ENCODE data around the gene NIPAL3.

The NIPAL3 gene

GRCh38 chr1:24411963-24412362 is 3.6 kb upstream of the NIPAL3 start:
- peaks cover 30 to 35% of the 10 kb centered on the region in 2 donors for H3K4me1 ChIP-seq (ENCODE audit: control insufficient read depth in 2 of 2, insufficient read depth in 2 of 2, low read length in 2 of 2)
- H3K27ac ChIP-seq (ENCODE audit: low read depth in 2 of 2, low read length in 2 of 2) = peak overlapping the region; percentile 68 to 75
- H3K27me3 ChIP-seq (ENCODE audit: control insufficient read depth in 2 of 2, insufficient read depth in 2 of 2, low read length in 2 of 2) = no peaks in the 10 kb centered on the region

GRCh38 chr1:24412408-24412807 is 3.2 kb upstream of the NIPAL3 start:
- H3K4me1 ChIP-seq (ENCODE audit: control insufficient read depth in 2 of 2, insufficient read depth in 2 of 2, low read length in 2 of 2) = peaks cover 34 to 40% of the 10 kb centered on the region in 2 donors
- H3K4me3 ChIP-seq (ENCODE audit: low read length in 2 of 2) = peak overlapping the region; percentile 81 to 86
- H3K27me3 ChIP-seq (ENCODE audit: control insufficient read depth in 2 of 2, insufficient read depth in 2 of 2, low read length in 2 of 2) = no peaks in the 10 kb centered on the region
- no peaks in the 10 kb centered on the region for H3K36me3 ChIP-seq (ENCODE audit: control insufficient read depth in 2 of 2, insufficient read depth in 2 of 2, low read length in 2 of 2)
- no peaks in the 10 kb centered on the region for H3K9me3 ChIP-seq (ENCODE audit: control insufficient read depth in 2 of 2, low read length in 2 of 2)
- H3K9ac ChIP-seq (ENCODE audit: low read depth in 1 of 2, low read length in 2 of 2) = no peak overlapping the region
- H3K27ac ChIP-seq (ENCODE audit: low read depth in 2 of 2, low read length in 2 of 2) = peak overlapping the region; percentile 81 to 86

More at GRCh38 chr1:24411963-24412362, 3.6 kb upstream of the NIPAL3 start:
- no peaks in the 10 kb centered on the region for H3K36me3 ChIP-seq (ENCODE audit: control insufficient read depth in 2 of 2, insufficient read depth in 2 of 2, low read length in 2 of 2)
- H3K4me3 ChIP-seq (ENCODE audit: low read length in 2 of 2) = peak overlapping the region in 1 of 2 donors; percentile 17
- H3K9me3 ChIP-seq (ENCODE audit: control insufficient read depth in 2 of 2, low read length in 2 of 2) = no peaks in the 10 kb centered on the region
- H3K9ac ChIP-seq (ENCODE audit: low read depth in 1 of 2, low read length in 2 of 2) = no peak overlapping the region

- H3K9me3 ChIP-seq (ENCODE audit: control insufficient read depth in 2 of 2, low read length in 2 of 2) = no peaks in the 10 kb centered on the region
- no peaks in the 10 kb centered on the region for H3K27me3 ChIP-seq (ENCODE audit: control insufficient read depth in 2 of 2, insufficient read depth in 2 of 2, low read length in 2 of 2)
- H3K27ac ChIP-seq (ENCODE audit: low read depth in 2 of 2, low read length in 2 of 2) = peak within 1 kb of the TSS; percentile 81 to 86
- peak within 1 kb of the TSS; percentile 81 to 86 for H3K4me3 ChIP-seq (ENCODE audit: low read length in 2 of 2)
- peak within 1 kb of the TSS; percentile 85 to 87 for H3K9ac ChIP-seq (ENCODE audit: low read depth in 1 of 2, low read length in 2 of 2)
- H3K4me1 ChIP-seq (ENCODE audit: control insufficient read depth in 2 of 2, insufficient read depth in 2 of 2, low read length in 2 of 2) = peaks cover 36 to 49% of the 10 kb centered on the region in 2 donors
- no peaks in the 10 kb centered on the region for H3K36me3 ChIP-seq (ENCODE audit: control insufficient read depth in 2 of 2, insufficient read depth in 2 of 2, low read length in 2 of 2)
Measured at GRCh38 chr1:24413350-24414163, 2.0 kb upstream of the NIPAL3 start, which contains the start of gene STPG1. Gene STPG1 (minus strand): TSS chr1:24413782. CDS start chr1:24401388, 12,394 bp downstream.

GRCh38 chr1:24414775-24415333 is 748 bp upstream of the NIPAL3 start:
- Histone ChIP-seq H3K9ac (ENCODE audit: low read depth in 1 of 2, low read length in 2 of 2) (peak overlapping the region; percentile 60 to 67), H3K27ac (ENCODE audit: low read depth in 2 of 2, low read length in 2 of 2) (peak overlapping the region; percentile 79 to 86)

GRCh38 chr1:24415910-24416665 is 486 bp downstream of the NIPAL3 start:
- Histone ChIP-seq H3K27ac (ENCODE audit: low read depth in 2 of 2, low read length in 2 of 2) (peak overlapping the region; percentile 71 to 81), H3K9me3 (ENCODE audit: control insufficient read depth in 2 of 2, low read length in 2 of 2) (no peaks in the 10 kb centered on the region), H3K4me3 (ENCODE audit: low read length in 2 of 2) (peak overlapping the region; percentile 92 to 98)

More at GRCh38 chr1:24414775-24415333, 748 bp upstream of the NIPAL3 start:
- no peaks in the 10 kb centered on the region for H3K9me3 ChIP-seq (ENCODE audit: control insufficient read depth in 2 of 2, low read length in 2 of 2)
- peak overlapping the region; percentile 92 to 98 for H3K4me3 ChIP-seq (ENCODE audit: low read length in 2 of 2)
- H3K36me3 ChIP-seq (ENCODE audit: control insufficient read depth in 2 of 2, insufficient read depth in 2 of 2, low read length in 2 of 2) = peaks cover 0 to 7% of the 10 kb centered on the region in 2 donors
- H3K27me3 ChIP-seq (ENCODE audit: control insufficient read depth in 2 of 2, insufficient read depth in 2 of 2, low read length in 2 of 2) = no peaks in the 10 kb centered on the region
- H3K4me1 ChIP-seq (ENCODE audit: control insufficient read depth in 2 of 2, insufficient read depth in 2 of 2, low read length in 2 of 2) = peaks cover 40 to 55% of the 10 kb centered on the region in 2 donors

GRCh38 chr1:24416666-24417391 is 1.2 kb downstream of the NIPAL3 start:
- Histone ChIP-seq H3K4me3 (ENCODE audit: low read length in 2 of 2) (peak overlapping the region; percentile 92 to 98), H3K36me3 (ENCODE audit: control insufficient read depth in 2 of 2, insufficient read depth in 2 of 2, low read length in 2 of 2) (peaks cover 5 to 14% of the 10 kb centered on the region in 2 donors), H3K9ac (ENCODE audit: low read depth in 1 of 2, low read length in 2 of 2) (peak overlapping the region; percentile 79 to 90), H3K27me3 (ENCODE audit: control insufficient read depth in 2 of 2, insufficient read depth in 2 of 2, low read length in 2 of 2) (no peaks in the 10 kb centered on the region), H3K9me3 (ENCODE audit: control insufficient read depth in 2 of 2, low read length in 2 of 2) (no peaks in the 10 kb centered on the region), H3K27ac (ENCODE audit: low read depth in 2 of 2, low read length in 2 of 2) (peak overlapping the region; percentile 71 to 81), H3K4me1 (ENCODE audit: control insufficient read depth in 2 of 2, insufficient read depth in 2 of 2, low read length in 2 of 2) (peaks cover 35 to 50% of the 10 kb centered on the region in 2 donors)

More at GRCh38 chr1:24415910-24416665, 486 bp downstream of the NIPAL3 start:
- H3K36me3 ChIP-seq (ENCODE audit: control insufficient read depth in 2 of 2, insufficient read depth in 2 of 2, low read length in 2 of 2) = peaks cover 0 to 7% of the 10 kb centered on the region in 2 donors
- peak overlapping the region; percentile 79 to 90 for H3K9ac ChIP-seq (ENCODE audit: low read depth in 1 of 2, low read length in 2 of 2)
- peaks cover 40 to 52% of the 10 kb centered on the region in 2 donors for H3K4me1 ChIP-seq (ENCODE audit: control insufficient read depth in 2 of 2, insufficient read depth in 2 of 2, low read length in 2 of 2)
- H3K27me3 ChIP-seq (ENCODE audit: control insufficient read depth in 2 of 2, insufficient read depth in 2 of 2, low read length in 2 of 2) = no peaks in the 10 kb centered on the region

GRCh38 chr1:24417681-24418080 is 2.1 kb downstream of the NIPAL3 start:
- H3K4me1 ChIP-seq (ENCODE audit: control insufficient read depth in 2 of 2, insufficient read depth in 2 of 2, low read length in 2 of 2) = peaks cover 31 to 46% of the 10 kb centered on the region in 2 donors
- peak overlapping the region in 1 of 2 donors; percentile 30 for H3K4me3 ChIP-seq (ENCODE audit: low read length in 2 of 2)
- H3K36me3 ChIP-seq (ENCODE audit: control insufficient read depth in 2 of 2, insufficient read depth in 2 of 2, low read length in 2 of 2) = peaks cover 14 to 22% of the 10 kb centered on the region in 2 donors
- H3K9ac ChIP-seq (ENCODE audit: low read depth in 1 of 2, low read length in 2 of 2) = no peak overlapping the region
- no peaks in the 10 kb centered on the region for H3K27me3 ChIP-seq (ENCODE audit: control insufficient read depth in 2 of 2, insufficient read depth in 2 of 2, low read length in 2 of 2)
- H3K9me3 ChIP-seq (ENCODE audit: control insufficient read depth in 2 of 2, low read length in 2 of 2) = no peaks in the 10 kb centered on the region
- H3K27ac ChIP-seq (ENCODE audit: low read depth in 2 of 2, low read length in 2 of 2) = no peak overlapping the region

GRCh38 chr1:24418898-24419628 is 3.5 kb downstream of the NIPAL3 start:
- Histone ChIP-seq H3K9ac (ENCODE audit: low read depth in 1 of 2, low read length in 2 of 2) (no peak overlapping the region), H3K4me1 (ENCODE audit: control insufficient read depth in 2 of 2, insufficient read depth in 2 of 2, low read length in 2 of 2) (peaks cover 22 to 38% of the 10 kb centered on the region in 2 donors), H3K4me3 (ENCODE audit: low read length in 2 of 2) (no peak overlapping the region), H3K27me3 (ENCODE audit: control insufficient read depth in 2 of 2, insufficient read depth in 2 of 2, low read length in 2 of 2) (no peaks in the 10 kb centered on the region), H3K27ac (ENCODE audit: low read depth in 2 of 2, low read length in 2 of 2) (peak overlapping the region; percentile 30 to 46), H3K36me3 (ENCODE audit: control insufficient read depth in 2 of 2, insufficient read depth in 2 of 2, low read length in 2 of 2) (peaks cover 15 to 27% of the 10 kb centered on the region in 2 donors), H3K9me3 (ENCODE audit: control insufficient read depth in 2 of 2, low read length in 2 of 2) (no peaks in the 10 kb centered on the region)

- Histone ChIP-seq H3K36me3 (ENCODE audit: control insufficient read depth in 2 of 2, insufficient read depth in 2 of 2, low read length in 2 of 2) (peaks cover 18 to 27% of the 10 kb centered on the region in 2 donors), H3K9me3 (ENCODE audit: control insufficient read depth in 2 of 2, low read length in 2 of 2) (no peaks in the 10 kb centered on the region), H3K9ac (ENCODE audit: low read depth in 1 of 2, low read length in 2 of 2) (no peak overlapping the region), H3K27me3 (ENCODE audit: control insufficient read depth in 2 of 2, insufficient read depth in 2 of 2, low read length in 2 of 2) (no peaks in the 10 kb centered on the region), H3K27ac (ENCODE audit: low read depth in 2 of 2, low read length in 2 of 2) (no peak overlapping the region), H3K4me1 (ENCODE audit: control insufficient read depth in 2 of 2, insufficient read depth in 2 of 2, low read length in 2 of 2) (peaks cover 22 to 28% of the 10 kb centered on the region in 2 donors), H3K4me3 (ENCODE audit: low read length in 2 of 2) (no peak overlapping the region)
Measured at GRCh38 chr1:24420547-24420946, 4.9 kb downstream of the NIPAL3 start.
